K562 (cell line): Measurements from ENCODE around the gene AMZ1.
A peak's percentile ranks its signal among the peaks of the same experiment; 100 is the strongest.

Experiments used
- CTCF ChIP-seq, 3 experiments: IDR thresholded peaks in 2 of 3; conservative IDR thresholded peaks in 1 of 3; 2 replicates each; pipeline ENCODE4 v1.5.1; 2011 to 2012; ENCODE audit warnings: low read length in 3 of 3, mild to moderate bottlenecking in 3 of 3, control low read depth in 2 of 3, improper control_type of control experiment in 1 of 3, inconsistent platforms in 1 of 3, low read depth in 1 of 3, mixed read lengths in 1 of 3, moderate library complexity in 1 of 3; ENCODE audit not compliant: insufficient read depth in 2 of 3
- DDX20 ChIP-seq: fragments of 450-650 bp; IDR thresholded peaks from 2 replicates; pipeline ENCODE4 v1.6.1; 2016; ENCODE audit warnings: missing genetic modification characterization, low read depth, mild to moderate bottlenecking, missing compliant biosample characterization, moderate library complexity
- GABPB1 ChIP-seq: sonication (generic); formaldehyde crosslinking; IDR thresholded peaks from 2 replicates; pipeline ENCODE4 v1.8.0; 2022; ENCODE audit warnings: mild to moderate bottlenecking, missing genetic modification reagents
- NFIX ChIP-seq: fragments of 250-450 bp; sonication (Bioruptor Pico); IDR thresholded peaks from 2 replicates; pipeline ENCODE4 v1.4.0; 2020; ENCODE audit warnings: low read depth, mild to moderate bottlenecking, moderate library complexity
- POLR2A ChIP-seq: fragments of 450-650 bp; conservative IDR thresholded peaks from 2 replicates; pipeline ENCODE4 v1.6.1; 2016
- PREB ChIP-seq: sonication (generic); formaldehyde crosslinking; IDR thresholded peaks from 2 replicates; pipeline ENCODE4 v1.8.1; 2023; ENCODE audit warnings: mild to moderate bottlenecking, missing genetic modification reagents
- RAD51 ChIP-seq: fragments of 450-650 bp; IDR thresholded peaks from 2 replicates; pipeline ENCODE4 v1.7.1; 2016; ENCODE audit warnings: low read depth, mild to moderate bottlenecking, borderline replicate concordance
- RCOR1 ChIP-seq, 2 experiments: IDR thresholded peaks; 2 replicates each; pipeline ENCODE4 v1.6.1; 2012; ENCODE audit warnings: low read depth in 2 of 2, low read length in 2 of 2, borderline replicate concordance in 1 of 2, improper control_type of control experiment in 1 of 2
- ZNF589 ChIP-seq: fragments of 200-800 bp; sonication (Bioruptor generic); IDR thresholded peaks from 2 replicates; pipeline ENCODE4 v1.6.1; 2016; ENCODE audit warnings: low read depth, missing genetic modification characterization, missing compliant biosample characterization

- TF ChIP-seq PREB (CRISPR knock-in tag) (no peak), CTCF (IDR thresholded peaks at IDR 0.05 in 2 of 3, conservative IDR thresholded peaks at IDR 0.05 in 1 of 3; ENCODE audit: insufficient read depth in 2 of 3, low read depth in 1 of 3, low read length in 3 of 3) (peak; percentile 89 to 94 (median 92)), RCOR1 (IDR thresholded peaks at IDR 0.05; ENCODE audit: borderline replicate concordance in 1 of 2, low read depth in 2 of 2, low read length in 2 of 2) (peak in 1 of 2 experiments; percentile 42; a peak in 1 of 4 replicates), DDX20 (tag) (no peak), GABPB1 (no peak), ZNF589 (no peak), NFIX (CRISPR knock-in tag) (no peak), RAD51 (no peak), POLR2A (no peak)
Measured at GRCh38 chr7:2670720-2671391, 17.1 kb upstream of the AMZ1 start.
